CD14-positive monocyte (primary cell): ENCODE results near the gene ANKRD13A. TPM values are rescaled to one million over a fixed set of nuclear protein-coding genes. Genes with fewer than 3 reads are reported as not detected.
A peak's percentile ranks its signal among the peaks of the same experiment; 100 is the strongest.

ENCODE experiments used
- DNase-seq, 3 donors: peaks; one replicate each; pipeline ENCODE4 v3.0.0-alpha.2; 2011 to 2022
- H2AFZ ChIP-seq: 2 replicates; pipeline ENCODE4 v1.6.0; 2012; ENCODE audit warnings: mild to moderate bottlenecking, low read depth, low read length, inconsistent platforms; ENCODE audit not compliant: insufficient read depth, poor library complexity, severe bottlenecking
- H3K27ac ChIP-seq, 2 donors: 1 replicate in 1 of 2; 2 replicates in 1 of 2; pipeline ENCODE4 v1.5.1; 2012 to 2013; ENCODE audit warnings: low read length in 2 of 2, control low read depth in 1 of 2, inconsistent platforms in 1 of 2, low read depth in 1 of 2, mild to moderate bottlenecking in 1 of 2
- H3K27me3 ChIP-seq, 2 donors: one replicate each; pipeline versions ENCODE4 v1.6.0 to v1.6.1; 2011 to 2013; ENCODE audit warnings: low read length in 2 of 2; ENCODE audit not compliant: control insufficient read depth in 2 of 2, insufficient read depth in 2 of 2
- H3K36me3 ChIP-seq, 2 donors: replicated peaks in 1 of 2; 1 replicate in 1 of 2; 2 replicates in 1 of 2; pipeline versions ENCODE4 v1.5.1 to v1.6.1; 2012 to 2013; ENCODE audit warnings: low read length in 2 of 2, control low read depth in 1 of 2, inconsistent platforms in 1 of 2, mild to moderate bottlenecking in 1 of 2; ENCODE audit not compliant: insufficient read depth in 2 of 2, control insufficient read depth in 1 of 2
- H3K4me1 ChIP-seq, 2 donors: 1 replicate in 1 of 2; 2 replicates in 1 of 2; pipeline versions ENCODE4 v1.5.1 to v1.6.1; 2012 to 2013; ENCODE audit warnings: low read length in 2 of 2, control low read depth in 1 of 2, inconsistent platforms in 1 of 2, mild to moderate bottlenecking in 1 of 2, moderate library complexity in 1 of 2; ENCODE audit not compliant: insufficient read depth in 2 of 2, control insufficient read depth in 1 of 2
- H3K4me2 ChIP-seq: replicated peaks from 2 replicates; pipeline ENCODE3; 2012; ENCODE audit warnings: low read length, moderate library complexity, mild to moderate bottlenecking; ENCODE audit not compliant: poor library complexity, severe bottlenecking; ENCODE audit errors: extremely low read depth
- H3K4me3 ChIP-seq, 3 experiments: fragments of 200-600 bp in 1 of 3; sonication (generic) in 1 of 3; replicated peaks in 1 of 3; 1 replicate in 2 of 3; 2 replicates in 1 of 3; pipeline ENCODE4 v1.5.1; 2011 to 2013; ENCODE audit warnings: low read length in 3 of 3, mild to moderate bottlenecking in 3 of 3, control low read depth in 2 of 3, low read depth in 2 of 3, inconsistent platforms in 1 of 3, moderate library complexity in 1 of 3
- H3K79me2 ChIP-seq: 2 replicates; pipeline ENCODE4 v1.6.0; 2012; ENCODE audit warnings: mild to moderate bottlenecking, control low read depth, inconsistent platforms, low read length, moderate library complexity; ENCODE audit not compliant: insufficient read depth
- H3K9ac ChIP-seq: 2 replicates; pipeline ENCODE4 v1.6.0; 2017; ENCODE audit warnings: low read length, mild to moderate bottlenecking; ENCODE audit not compliant: insufficient read depth, poor library complexity, severe bottlenecking
- H3K9me3 ChIP-seq, 2 donors: replicated peaks in 1 of 2; 1 replicate in 1 of 2; 2 replicates in 1 of 2; pipeline versions ENCODE4 v1.5.1 to v1.6.1; 2012 to 2013; ENCODE audit warnings: low read length in 2 of 2, control low read depth in 1 of 2; ENCODE audit not compliant: control insufficient read depth in 1 of 2, insufficient read depth in 1 of 2
- H4K20me1 ChIP-seq: 2 replicates; pipeline ENCODE4 v1.6.0; 2012; ENCODE audit warnings: mild to moderate bottlenecking, low read length, control low read depth, moderate library complexity; ENCODE audit not compliant: insufficient read depth
- H3K27ac Mint-ChIP-seq, 7 donors: one replicate each; pipeline ENCODE4 v1.8.0; 2020; ENCODE audit warnings: mild to moderate bottlenecking in 7 of 7, mixed read lengths in 7 of 7, moderate library complexity in 6 of 7, inconsistent platforms in 2 of 7
- H3K27me3 Mint-ChIP-seq, 3 donors: one replicate each; pipeline ENCODE4 v1.8.0; 2021 to 2022; ENCODE audit warnings: low read depth in 3 of 3, mild to moderate bottlenecking in 3 of 3, mixed read lengths in 3 of 3, moderate library complexity in 3 of 3, inconsistent platforms in 1 of 3
- H3K36me3 Mint-ChIP-seq, 2 donors: one replicate each; pipeline ENCODE4 v1.8.0; 2020; ENCODE audit warnings: mixed read lengths in 2 of 2, inconsistent platforms in 1 of 2, mild to moderate bottlenecking in 1 of 2
- H3K4me1 Mint-ChIP-seq: one replicate; pipeline ENCODE4 v1.8.0; 2020; ENCODE audit warnings: mild to moderate bottlenecking, mixed read lengths
- H3K4me3 Mint-ChIP-seq, 2 donors: one replicate each; pipeline ENCODE4 v1.8.0; 2020; ENCODE audit warnings: mild to moderate bottlenecking in 2 of 2, mixed read lengths in 2 of 2, moderate library complexity in 1 of 2
- H3K9me3 Mint-ChIP-seq, 7 donors: one replicate each; pipeline ENCODE4 v1.8.0; 2020 to 2022; ENCODE audit warnings: mixed read lengths in 7 of 7, mild to moderate bottlenecking in 6 of 7, moderate library complexity in 6 of 7, inconsistent platforms in 2 of 7
- CTCF ChIP-seq: fragments of 200-600 bp; IDR thresholded peaks from one replicate; pipeline ENCODE4 v1.8.0; 2022; ENCODE audit warnings: antibody characterized with exemption, mild to moderate bottlenecking
- WGBS: methylation state at CpG from one replicate; pipeline ENCODE4 v1.1.5; 2013; ENCODE audit warnings: missing lambda C conversion rate; ENCODE audit not compliant: insufficient coverage; 5-methylcytosine and 5-hydroxymethylcytosine counted together
- intact Hi-C, 2 donors: fragments of 100-400 bp; cut with micrococcal nuclease; formaldehyde crosslinking; loops; one replicate each; pipeline versions ENCODE4 v1.15.0 to v1.15.1; 2023
- polyA plus RNA-seq, 3 donors: library from polyadenylated mRNA; depleted of rRNA in 1 of 3; unstranded in 2 of 3; stranded (reverse) in 1 of 3; fragments of 300-500 nt in 2 of 3; fragments of >200 nt in 1 of 3; fragmentation: Illumina TruSeq in 2 of 3; gene quantifications; 1 replicate in 2 of 3; 2 replicates in 1 of 3; pipeline ENCODE4 v1.2.3, GENCODE V29; 2012 to 2021

The ANKRD13A gene
- polyA plus RNA-seq, 3 donors, result 42.8 to 89.3 (median 46.8) TPM

GRCh38 chr12:109995686-109996482 lies 3.3 kb upstream of the ANKRD13A start, which contains the start of gene GIT2:
Gene GIT2, minus strand, starts transcription at chr12:109996368. Its CDS starts 144 bp downstream, at chr12:109996224.
- intact Hi-C loops, result no loop called here
- peak; percentile 92 to 94 (median 94) for DNase-seq
- TF ChIP-seq CTCF, result no peak

GRCh38 chr12:109996483-109996853 lies 2.8 kb upstream of the ANKRD13A start:
- Mint-ChIP-seq H3K4me1 (peaks cover 63% of the 10 kb centered on the region), H3K36me3 (peaks cover 9 to 16% of the 10 kb centered on the region in 2 donors)
- intact Hi-C loops, result no loop called here

More at GRCh38 chr12:109995686-109996482, 3.3 kb upstream of the ANKRD13A start, which contains the start of gene GIT2:
- H3K4me3 ChIP-seq, result peak within 1 kb of the TSS; percentile 66 to 94 (median 73)
- peak within 1 kb of the TSS; percentile 97 to 99 (median 98) for H3K27ac Mint-ChIP-seq
- peak within 1 kb of the TSS; percentile 75 for H2AFZ ChIP-seq
- peaks cover 51 to 60% of the 10 kb centered on the region in 2 donors for H3K4me1 ChIP-seq
- peak within 1 kb of the TSS; percentile 97 to 99 for H3K4me3 Mint-ChIP-seq
- under 1% methylated on average over 56 of the region's 65 CpGs for WGBS
- peaks cover 58% of the 10 kb centered on the region for H4K20me1 ChIP-seq
- H3K27me3 ChIP-seq, result no peaks in the 10 kb centered on the region
- peaks cover 10 to 24% of the 10 kb centered on the region in 2 donors for H3K36me3 ChIP-seq
- peaks cover 14 to 22% of the 10 kb centered on the region in 2 donors for H3K36me3 Mint-ChIP-seq
- peak within 1 kb of the TSS; percentile 85 for H3K4me2 ChIP-seq
- H3K27me3 Mint-ChIP-seq, result no peaks in the 10 kb centered on the region
- H3K9me3 Mint-ChIP-seq, result no peaks in the 10 kb centered on the region
- H3K9me3 ChIP-seq, result no peaks in the 10 kb centered on the region
- H3K79me2 ChIP-seq, result peaks cover 81% of the 10 kb centered on the region
- peak within 1 kb of the TSS; percentile 97 for H3K9ac ChIP-seq
- peak within 1 kb of the TSS; percentile 87 to 96 for H3K27ac ChIP-seq
- peaks cover 58% of the 10 kb centered on the region for H3K4me1 Mint-ChIP-seq

More at GRCh38 chr12:109996483-109996853, 2.8 kb upstream of the ANKRD13A start:
- Histone ChIP-seq H3K4me1 (peaks cover 56 to 65% of the 10 kb centered on the region in 2 donors), H3K9me3 (no peaks in the 10 kb centered on the region), H3K36me3 (peaks cover 4 to 19% of the 10 kb centered on the region in 2 donors), H3K4me2 (peak overlapping the region; percentile 85), H4K20me1 (peaks cover 58% of the 10 kb centered on the region), H3K27me3 (no peaks in the 10 kb centered on the region), H3K9ac (peak overlapping the region; percentile 97), H3K27ac (peak overlapping the region; percentile 87 to 96), H2AFZ (peak overlapping the region; percentile 75), H3K4me3 (peak overlapping the region; percentile 66 to 94 (median 73)), H3K79me2 (peaks cover 81% of the 10 kb centered on the region)
- Mint-ChIP-seq H3K27ac (peak overlapping the region; percentile 82 to 97 (median 88)), H3K9me3 (no peaks in the 10 kb centered on the region), H3K4me3 (peak overlapping the region; percentile 75 to 99), H3K27me3 (no peaks in the 10 kb centered on the region)
- DNase-seq, result no peak
- WGBS, result 0% methylated on average over 1 of the region's 2 CpGs
- no peak for TF ChIP-seq CTCF
